ENCODE results near the gene TMEM213. TPM values are rescaled to one million over a fixed set of nuclear protein-coding genes. Genes with fewer than 3 reads are reported as not detected.
"Not testable (repeated sequence)": the region's sequence is repeated elsewhere in the genome, so short reads cannot be mapped to it uniquely, and the experiment has no call there.

TMEM213 gene
- total RNA-seq, 1 experiment from 2014 or later, result not detected

GRCh38 chr7:138797046-138797445 lies 748 bp upstream of the TMEM213 start:
- H4K20me1 ChIP-seq (ENCODE audit: insufficient read depth); BruUV-seq (replicated peaks); DNase-seq (ENCODE audit: low read depth, low spot score); H3K9ac ChIP-seq (ENCODE audit: low read length); H3K79me2 ChIP-seq (ENCODE audit: insufficient read depth, low read length); H3K4me2 ChIP-seq (ENCODE audit: low read length); H3K36me3 ChIP-seq (ENCODE audit: control insufficient read depth in 1 of 2, insufficient read depth in 2 of 2, low read length in 2 of 2); H2AFZ ChIP-seq (ENCODE audit: low read depth, low read length, poor library complexity, severe bottlenecking); H3K9me3 ChIP-seq (ENCODE audit: control insufficient read depth in 1 of 2, insufficient read depth in 1 of 2, low read depth in 1 of 2, low read length in 2 of 2); intact Hi-C loops (cut with micrococcal nuclease); H3K9me2 ChIP-seq (ENCODE audit: insufficient read depth); H3K27ac ChIP-seq (ENCODE audit: low read depth, low read length); H3K4me1 ChIP-seq (ENCODE audit: control insufficient read depth in 1 of 2, insufficient read depth in 2 of 2, low read length in 2 of 2); H3K4me3 ChIP-seq (replicated peaks in 1 of 2; ENCODE audit: low read depth in 1 of 2, low read length in 2 of 2); H3K27me3 ChIP-seq (ENCODE audit: insufficient read depth, low read length); CTCF ChIA-PET: not testable (repeated sequence)
- ATAC-seq, result peak; percentile 47
- TF ChIP-seq, protein P1, sequence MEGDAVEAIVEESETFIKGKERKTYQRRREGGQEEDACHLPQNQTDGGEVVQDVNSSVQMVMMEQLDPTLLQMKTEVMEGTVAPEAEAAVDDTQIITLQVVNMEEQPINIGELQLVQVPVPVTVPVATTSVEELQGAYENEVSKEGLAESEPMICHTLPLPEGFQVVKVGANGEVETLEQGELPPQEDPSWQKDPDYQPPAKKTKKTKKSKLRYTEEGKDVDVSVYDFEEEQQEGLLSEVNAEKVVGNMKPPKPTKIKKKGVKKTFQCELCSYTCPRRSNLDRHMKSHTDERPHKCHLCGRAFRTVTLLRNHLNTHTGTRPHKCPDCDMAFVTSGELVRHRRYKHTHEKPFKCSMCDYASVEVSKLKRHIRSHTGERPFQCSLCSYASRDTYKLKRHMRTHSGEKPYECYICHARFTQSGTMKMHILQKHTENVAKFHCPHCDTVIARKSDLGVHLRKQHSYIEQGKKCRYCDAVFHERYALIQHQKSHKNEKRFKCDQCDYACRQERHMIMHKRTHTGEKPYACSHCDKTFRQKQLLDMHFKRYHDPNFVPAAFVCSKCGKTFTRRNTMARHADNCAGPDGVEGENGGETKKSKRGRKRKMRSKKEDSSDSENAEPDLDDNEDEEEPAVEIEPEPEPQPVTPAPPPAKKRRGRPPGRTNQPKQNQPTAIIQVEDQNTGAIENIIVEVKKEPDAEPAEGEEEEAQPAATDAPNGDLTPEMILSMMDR (IDR thresholded peaks at IDR 0.05 in 2 of 3, conservative IDR thresholded peaks at IDR 0.05 in 1 of 3; ENCODE audit: borderline replicate concordance in 1 of 3, insufficient read depth in 1 of 3, low read depth in 2 of 3, low read length in 2 of 3), result peak in 2 of 3 experiments; percentile 27 to 30; a peak in 3 of 6 replicates
- TF ChIP-seq RAD21 (IDR thresholded peaks at IDR 0.05; ENCODE audit: low read depth), result peak; percentile 21; the same call in 1 of the 2 replicates
- ChIA-PET RAD21 (ENCODE audit: low non-redundant PET in 1 of 2, low total read pairs in 2 of 2, uncharacterized antibody in 2 of 2, unreplicated experiment in 2 of 2) (interaction anchor here (0.7 kb wide), 3 partner anchors 228 to 400 kb away, joined by 3 to 7 read pairs (median 3); no protein-coding TSS in a partner anchor), POLR2A (interaction anchor here (0.7 kb wide), 1 partner anchor 262 kb away, joined by 3 read pairs; no protein-coding TSS in a partner anchor)

GRCh38 chr7:138798836-138799235 lies 1.0 kb downstream of the TMEM213 start:
- Histone ChIP-seq H3K9me3 (ENCODE audit: control insufficient read depth in 1 of 2, insufficient read depth in 1 of 2, low read depth in 1 of 2, low read length in 2 of 2) (no peaks in the 10 kb centered on the region), H3K4me3 (replicated peaks in 1 of 2; ENCODE audit: low read depth in 1 of 2, low read length in 2 of 2) (no peak overlapping the region), H3K4me2 (ENCODE audit: low read length) (no peak overlapping the region), H3K4me1 (ENCODE audit: control insufficient read depth in 1 of 2, insufficient read depth in 2 of 2, low read length in 2 of 2) (no peaks in the 10 kb centered on the region), H3K36me3 (ENCODE audit: control insufficient read depth in 1 of 2, insufficient read depth in 2 of 2, low read length in 2 of 2) (no peaks in the 10 kb centered on the region), H4K20me1 (ENCODE audit: insufficient read depth) (no peaks in the 10 kb centered on the region), H3K9ac (ENCODE audit: low read length) (no peak overlapping the region), H3K79me2 (ENCODE audit: insufficient read depth, low read length) (no peaks in the 10 kb centered on the region), H2AFZ (ENCODE audit: low read depth, low read length, poor library complexity, severe bottlenecking) (no peak overlapping the region), H3K27ac (ENCODE audit: low read depth, low read length) (no peak overlapping the region), H3K27me3 (ENCODE audit: insufficient read depth, low read length) (no peaks in the 10 kb centered on the region), H3K9me2 (ENCODE audit: insufficient read depth) (no peaks in the 10 kb centered on the region)
- BruUV-seq (replicated peaks), result no TSS peak
- intact Hi-C loops (cut with micrococcal nuclease), result loop anchor here (2.0 kb wide), 1 partner anchor 112 kb away; no protein-coding TSS in a partner anchor
- ChIA-PET RAD21 (ENCODE audit: low non-redundant PET in 1 of 2, low total read pairs in 2 of 2, uncharacterized antibody in 2 of 2, unreplicated experiment in 2 of 2) (no interaction called here), CTCF (no interaction called here), POLR2A (no interaction called here)
- ATAC-seq, result no peak
- TF ChIP-seq POLR2AphosphoS5 (IDR thresholded peaks at IDR 0.05; ENCODE audit: low read depth, low read length) (no peak), EZH2phosphoT487 (IDR thresholded peaks at IDR 0.05; ENCODE audit: borderline replicate concordance) (no peak), SIN3A (IDR thresholded peaks at IDR 0.05; ENCODE audit: low read depth) (no peak), JUND (IDR thresholded peaks at IDR 0.05) (no peak), EZH2 (IDR thresholded peaks at IDR 0.05) (no peak), YY1 (IDR thresholded peaks at IDR 0.05; ENCODE audit: extremely low read depth, insufficient replicate concordance, low read depth, low read length) (no peak), SP1 (IDR thresholded peaks at IDR 0.05; ENCODE audit: low read depth) (no peak), TCF7L2 (IDR thresholded peaks at IDR 0.05; ENCODE audit: borderline replicate concordance, extremely low read depth, insufficient read depth, insufficient read length) (no peak)
- no peak for DNase-seq (ENCODE audit: low read depth, low spot score)
